ENCODE measurements around the gene SQSTM1. TPM values are rescaled to one million over a fixed set of nuclear protein-coding genes. Genes with fewer than 3 reads are reported as not detected.

SQSTM1 gene
- total and polyA plus RNA-seq, 9 of the 15 experiments (the other 6 are each of a cell fraction or from before 2014, with no cell fraction given): 5.6 to 148 (median 64.0) TPM

DNA sequence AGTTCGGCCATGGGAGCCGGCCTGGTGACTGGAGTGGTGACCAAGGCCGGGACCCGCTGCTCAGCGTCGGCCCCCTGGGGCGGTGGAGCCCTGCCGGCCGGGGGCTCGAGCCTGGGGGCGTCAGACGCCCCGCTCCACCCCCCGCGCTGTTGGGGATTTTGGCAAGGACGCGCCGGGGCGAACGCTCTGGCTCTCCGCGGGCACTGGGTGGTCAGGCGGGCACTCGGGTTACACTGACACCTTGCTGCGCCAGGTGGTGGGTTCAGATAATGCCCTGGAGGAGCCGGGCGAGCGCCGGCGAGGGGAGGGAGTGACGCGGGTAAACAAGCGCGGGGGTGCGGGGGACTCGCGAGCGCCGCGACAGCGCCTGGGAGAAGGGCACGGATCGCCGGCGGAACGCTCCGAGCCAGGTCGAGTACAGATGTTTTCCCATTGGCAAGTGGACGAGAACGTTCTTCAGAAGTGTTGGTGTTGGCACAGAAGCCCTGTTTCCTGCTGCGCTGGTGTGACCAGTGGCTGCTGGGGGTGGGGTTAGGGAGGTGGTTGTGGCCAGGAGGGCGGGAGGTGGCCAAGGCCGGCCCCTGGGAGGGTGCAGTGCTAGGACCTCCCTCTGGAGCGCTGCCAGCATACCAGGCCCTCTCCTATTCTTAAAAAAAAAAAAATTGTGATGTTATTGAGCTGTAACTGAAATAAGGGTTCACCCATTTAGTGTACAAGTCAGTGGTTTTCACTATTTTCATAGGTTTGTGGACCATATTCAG is 773 bp downstream of the SQSTM1 start (continued):
- TF ChIP-seq GABPA (tag; conservative IDR thresholded peaks at IDR 0.05; ENCODE audit: low read depth): no peak
- no peak for TF ChIP-seq MCM5 (IDR thresholded peaks at IDR 0.05; ENCODE audit: low read depth)
- no peak for TF ChIP-seq PBX2 (CRISPR knock-in tag; IDR thresholded peaks at IDR 0.05; ENCODE audit: low read depth)
- TF ChIP-seq PBX2 (tag; conservative IDR thresholded peaks at IDR 0.05; ENCODE audit: low read depth): no peak
- no peak for TF ChIP-seq MIER1 (IDR thresholded peaks at IDR 0.05; ENCODE audit: low read depth)
- TF ChIP-seq, protein P1, sequence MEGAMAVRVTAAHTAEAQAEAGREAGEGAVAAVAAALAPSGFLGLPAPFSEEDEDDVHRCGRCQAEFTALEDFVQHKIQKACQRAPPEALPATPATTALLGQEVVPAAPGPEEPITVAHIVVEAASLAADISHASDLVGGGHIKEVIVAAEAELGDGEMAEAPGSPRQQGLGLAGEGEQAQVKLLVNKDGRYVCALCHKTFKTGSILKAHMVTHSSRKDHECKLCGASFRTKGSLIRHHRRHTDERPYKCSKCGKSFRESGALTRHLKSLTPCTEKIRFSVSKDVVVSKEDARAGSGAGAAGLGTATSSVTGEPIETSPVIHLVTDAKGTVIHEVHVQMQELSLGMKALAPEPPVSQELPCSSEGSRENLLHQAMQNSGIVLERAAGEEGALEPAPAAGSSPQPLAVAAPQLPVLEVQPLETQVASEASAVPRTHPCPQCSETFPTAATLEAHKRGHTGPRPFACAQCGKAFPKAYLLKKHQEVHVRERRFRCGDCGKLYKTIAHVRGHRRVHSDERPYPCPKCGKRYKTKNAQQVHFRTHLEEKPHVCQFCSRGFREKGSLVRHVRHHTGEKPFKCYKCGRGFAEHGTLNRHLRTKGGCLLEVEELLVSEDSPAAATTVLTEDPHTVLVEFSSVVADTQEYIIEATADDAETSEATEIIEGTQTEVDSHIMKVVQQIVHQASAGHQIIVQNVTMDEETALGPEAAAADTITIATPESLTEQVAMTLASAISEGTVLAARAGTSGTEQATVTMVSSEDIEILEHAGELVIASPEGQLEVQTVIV (CRISPR knock-in tag; IDR thresholded peaks at IDR 0.05; ENCODE audit: borderline replicate concordance): no peak
- TF ChIP-seq ZNF655 (CRISPR knock-in tag; IDR thresholded peaks at IDR 0.05): no peak
- no peak for TF ChIP-seq ZNF121 (CRISPR knock-in tag; conservative IDR thresholded peaks at IDR 0.05)
- no peak for TF ChIP-seq SRSF9 (IDR thresholded peaks at IDR 0.05; ENCODE audit: borderline replicate concordance, low read depth, low read length)
- no peak for TF ChIP-seq HSF4 (CRISPR knock-in tag; IDR thresholded peaks at IDR 0.05; ENCODE audit: borderline replicate concordance)
- TF ChIP-seq E2F1 (CRISPR knock-in tag; IDR thresholded peaks at IDR 0.05): no peak
- TF ChIP-seq ASH1L (IDR thresholded peaks at IDR 0.05; ENCODE audit: borderline replicate concordance, low read depth, partially characterized antibody): no peak
- TF ChIP-seq CSDE1 (IDR thresholded peaks at IDR 0.05): no peak
- no peak; a peak in 1 of 4 replicates for TF ChIP-seq SRF (CRISPR knock-in tag; IDR thresholded peaks at IDR 0.05)
- TF ChIP-seq NFE2 (IDR thresholded peaks at IDR 0.05; ENCODE audit: low read depth): no peak
- no peak; the same call in 1 of the 2 replicates for TF ChIP-seq CEBPG (CRISPR knock-in tag; IDR thresholded peaks at IDR 0.05)
- TF ChIP-seq CEBPG (tag; conservative IDR thresholded peaks at IDR 0.05 in 1 of 2, IDR thresholded peaks at IDR 0.05 in 1 of 2): no peak
- TF ChIP-seq YBX1 (IDR thresholded peaks at IDR 0.05): no peak
- no peak for TF ChIP-seq ADNP (tag; IDR thresholded peaks at IDR 0.05)
- TF ChIP-seq, protein P2, sequence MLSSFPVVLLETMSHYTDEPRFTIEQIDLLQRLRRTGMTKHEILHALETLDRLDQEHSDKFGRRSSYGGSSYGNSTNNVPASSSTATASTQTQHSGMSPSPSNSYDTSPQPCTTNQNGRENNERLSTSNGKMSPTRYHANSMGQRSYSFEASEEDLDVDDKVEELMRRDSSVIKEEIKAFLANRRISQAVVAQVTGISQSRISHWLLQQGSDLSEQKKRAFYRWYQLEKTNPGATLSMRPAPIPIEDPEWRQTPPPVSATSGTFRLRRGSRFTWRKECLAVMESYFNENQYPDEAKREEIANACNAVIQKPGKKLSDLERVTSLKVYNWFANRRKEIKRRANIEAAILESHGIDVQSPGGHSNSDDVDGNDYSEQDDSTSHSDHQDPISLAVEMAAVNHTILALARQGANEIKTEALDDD (IDR thresholded peaks at IDR 0.05): no peak

Measured in K562 (cell line).